Measurements from ENCODE around the gene KRTAP4-3. TPM values are rescaled to one million over a fixed set of nuclear protein-coding genes. Genes with fewer than 3 reads are reported as not detected.
"Not testable (repeated sequence)": the region's sequence is repeated elsewhere in the genome, so short reads cannot be mapped to it uniquely, and the experiment has no call there.

Gene KRTAP4-3
- total RNA-seq, 1 donor from 2014 or later = not detected

DNA sequence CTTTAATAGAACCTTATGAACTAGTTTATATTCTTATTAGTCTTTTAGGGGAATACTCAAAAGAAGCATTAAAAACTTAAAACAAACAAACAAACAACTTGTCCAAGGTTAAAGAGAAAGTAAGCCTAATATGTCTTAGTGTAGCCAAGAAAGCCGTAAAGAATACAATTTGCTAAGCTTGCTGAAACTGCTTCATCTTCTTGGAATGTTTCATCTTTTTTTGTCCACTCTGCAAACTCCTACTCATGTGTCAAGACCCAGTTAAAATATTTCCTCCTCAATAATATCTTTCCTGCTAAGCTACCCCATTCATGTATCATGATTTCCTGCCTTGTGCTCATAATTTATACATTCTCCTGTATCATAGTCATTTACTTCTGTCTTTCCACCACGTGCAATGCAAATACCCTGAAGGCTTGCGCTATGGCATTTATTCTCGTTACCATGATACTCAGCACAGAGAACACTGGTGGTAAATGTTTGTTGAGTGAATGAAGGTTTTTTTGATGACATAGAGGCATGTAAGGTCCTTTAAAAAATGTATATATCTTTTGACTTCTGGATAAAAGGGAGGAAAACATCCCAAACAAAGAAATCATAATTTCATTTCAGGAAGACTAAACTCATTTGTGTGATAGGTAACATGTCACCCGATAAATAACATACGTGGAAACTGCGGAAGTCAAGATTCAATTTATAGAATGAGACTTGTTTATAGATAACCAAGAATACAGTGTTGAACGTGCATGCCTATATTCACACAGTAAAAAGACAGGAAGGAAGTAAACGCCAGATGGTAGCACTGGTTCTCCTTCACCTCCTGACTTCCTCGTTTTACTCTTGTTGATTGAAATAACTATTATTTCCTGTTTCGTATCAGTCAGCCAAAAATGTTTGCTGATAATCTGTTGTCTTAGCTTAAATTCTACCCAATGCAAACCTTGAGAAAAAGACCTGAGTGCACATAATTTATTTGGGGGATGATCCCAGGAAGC is 48.0 kb downstream of the KRTAP4-3 start:
- not testable (repeated sequence) for DNase-seq (ENCODE audit: low spot score); ATAC-seq

DNA sequence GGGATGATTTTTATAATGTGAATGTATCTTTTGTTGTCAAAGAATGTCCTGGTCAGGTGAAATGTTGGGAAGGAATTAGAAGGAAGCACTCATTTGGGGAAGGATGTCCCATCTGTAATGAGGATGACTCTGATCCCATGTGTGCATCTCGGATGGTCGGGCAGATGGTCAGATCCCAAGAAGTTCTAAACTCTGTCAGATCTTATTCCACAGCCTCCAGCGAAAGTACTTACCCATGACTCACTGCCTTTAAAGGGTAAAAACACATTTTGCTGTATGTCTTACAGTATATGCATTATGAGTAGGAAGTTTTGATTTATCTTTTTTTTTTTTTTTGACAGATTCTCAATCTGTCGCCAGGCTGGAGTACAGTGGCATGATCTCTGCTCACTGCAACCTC is 49.3 kb downstream of the KRTAP4-3 start:
- ATAC-seq (no peak), DNase-seq (ENCODE audit: low spot score) (no peak)

DNA sequence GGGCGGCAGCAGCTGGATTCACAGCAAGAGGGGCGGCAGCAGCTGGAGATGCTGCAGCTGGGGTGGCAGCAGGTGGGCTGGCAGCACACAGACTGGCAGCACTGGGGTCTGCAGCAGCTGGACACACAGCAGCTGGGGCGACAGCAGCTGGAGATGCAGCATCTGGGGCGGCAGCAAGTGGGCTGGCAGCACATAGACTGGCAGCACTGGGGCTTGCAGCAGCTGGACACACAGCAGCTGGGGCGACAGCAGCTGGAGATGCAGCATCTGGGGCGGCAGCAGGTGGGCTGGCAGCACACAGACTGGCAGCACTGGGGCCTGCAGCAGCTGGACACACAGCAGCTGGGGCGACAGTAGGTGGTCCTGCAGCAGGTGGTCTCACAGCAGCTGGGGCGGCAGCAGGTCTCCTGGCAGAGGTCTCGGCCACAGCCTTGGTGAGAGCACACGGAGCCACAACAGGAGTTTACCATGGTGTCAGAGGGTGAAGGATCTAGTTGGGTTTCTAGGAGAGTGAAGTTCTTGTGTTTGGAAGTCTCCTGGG is 50.1 kb downstream of the KRTAP4-3 start, which contains the start of gene KRTAP4-11:
Gene KRTAP4-11, minus strand, starts transcription at position 528 of the 541 bp plus-strand sequence. Its CDS starts 58 bp downstream, at position 470.
- not testable (repeated sequence) for ATAC-seq; DNase-seq (ENCODE audit: low spot score)

Other genes with a start within 250 kb of the KRTAP4-3 start
- gene KRT23, start 230.6 kb downstream of the KRTAP4-3 start, total RNA-seq = 0.13 TPM
- not detected for gene KRT39, start 201.3 kb downstream of the KRTAP4-3 start, total RNA-seq
- not detected for gene KRT40, start 183.9 kb downstream of the KRTAP4-3 start, total RNA-seq
- gene KRTAP3-3, start 174.1 kb downstream of the KRTAP4-3 start, total RNA-seq = not detected
- not detected for gene KRTAP3-2, start 168.3 kb downstream of the KRTAP4-3 start, total RNA-seq
- gene KRTAP3-1, start 159.1 kb downstream of the KRTAP4-3 start, total RNA-seq = not detected
- gene KRTAP1-5, start 141.0 kb downstream of the KRTAP4-3 start, total RNA-seq = not detected
- gene KRTAP1-4, start 138.0 kb downstream of the KRTAP4-3 start, total RNA-seq = not detected
- gene KRTAP1-3, start 133.3 kb downstream of the KRTAP4-3 start, total RNA-seq = not detected
- not detected for gene KRTAP1-1, start 126.8 kb downstream of the KRTAP4-3 start, total RNA-seq
- not detected for gene KRTAP2-1, start 120.9 kb downstream of the KRTAP4-3 start, total RNA-seq
- not detected for gene KRTAP2-2, start 113.0 kb downstream of the KRTAP4-3 start, total RNA-seq
- gene KRTAP2-3, start 108.1 kb downstream of the KRTAP4-3 start, total RNA-seq = not detected
- gene KRTAP2-4, start 102.3 kb downstream of the KRTAP4-3 start, total RNA-seq = not detected
- not detected for gene KRTAP4-7, start 84.1 kb downstream of the KRTAP4-3 start, total RNA-seq
- gene KRTAP4-8, start 70.1 kb downstream of the KRTAP4-3 start, total RNA-seq = not detected
- not detected for gene KRTAP4-16, start 66.0 kb downstream of the KRTAP4-3 start, total RNA-seq
- gene KRTAP4-9, start 62.8 kb downstream of the KRTAP4-3 start, total RNA-seq = not detected
- not detected for gene KRTAP4-11, start 49.8 kb downstream of the KRTAP4-3 start, total RNA-seq
- not detected for gene KRTAP4-12, start 44.0 kb downstream of the KRTAP4-3 start, total RNA-seq
- gene KRTAP4-6, start 27.7 kb downstream of the KRTAP4-3 start, total RNA-seq = not detected
- not detected for gene KRTAP4-5, start 18.4 kb downstream of the KRTAP4-3 start, total RNA-seq
- gene KRTAP4-4, start 7.5 kb downstream of the KRTAP4-3 start, total RNA-seq = not detected
- gene KRTAP4-2, start 10.0 kb upstream of the KRTAP4-3 start, total RNA-seq = not detected
- gene KRTAP4-1, start 16.7 kb upstream of the KRTAP4-3 start, total RNA-seq = not detected
- not detected for gene KRTAP9-1, start 21.7 kb upstream of the KRTAP4-3 start, total RNA-seq
- gene KRTAP9-2, start 58.4 kb upstream of the KRTAP4-3 start, total RNA-seq = not detected
- gene KRTAP9-3, start 64.2 kb upstream of the KRTAP4-3 start, total RNA-seq = not detected
- not detected for gene KRTAP9-8, start 69.8 kb upstream of the KRTAP4-3 start, total RNA-seq
- gene KRTAP9-4, start 81.5 kb upstream of the KRTAP4-3 start, total RNA-seq = not detected
- not detected for gene KRTAP9-9, start 87.2 kb upstream of the KRTAP4-3 start, total RNA-seq
- not detected for gene KRTAP9-6, start 97.2 kb upstream of the KRTAP4-3 start, total RNA-seq
- gene KRTAP9-7, start 107.5 kb upstream of the KRTAP4-3 start, total RNA-seq = not detected
- gene KRTAP29-1, start 134.6 kb upstream of the KRTAP4-3 start, total RNA-seq = not detected
- gene KRTAP16-1, start 141.1 kb upstream of the KRTAP4-3 start, total RNA-seq = not detected
- gene KRTAP17-1, start 147.5 kb upstream of the KRTAP4-3 start, total RNA-seq = not detected
- not detected for gene KRT33A, start 182.6 kb upstream of the KRTAP4-3 start, total RNA-seq
- not detected for gene KRT33B, start 201.6 kb upstream of the KRTAP4-3 start, total RNA-seq
- gene KRT34, start 214.1 kb upstream of the KRTAP4-3 start, total RNA-seq = not detected
- gene KRT31, start 229.4 kb upstream of the KRTAP4-3 start, total RNA-seq = not detected